Measurements from ENCODE around the gene CCDC149.

GRCh38 chr4:24867766-24868296, 45.0 kb downstream of the CCDC149 start:
- TF ChIP-seq CTCF (IDR thresholded peaks at IDR 0.05; ENCODE audit: insufficient read depth, low read length): no peak
- no peak for TF ChIP-seq REST (IDR thresholded peaks at IDR 0.05; ENCODE audit: insufficient replicate concordance, low read depth)
- no peak for TF ChIP-seq POLR2AphosphoS5 (IDR thresholded peaks at IDR 0.05; ENCODE audit: low read depth)
- TF ChIP-seq SPI1 (IDR thresholded peaks at IDR 0.05; ENCODE audit: borderline replicate concordance, low read depth): no peak
- TF ChIP-seq GABPA (IDR thresholded peaks at IDR 0.05; ENCODE audit: low read depth): no peak
